Activated T-helper 1 cell treated with Interleukin-2 at 50 U/mL for 16 hours (primary cell): ENCODE data around the gene HOXD9.

Source experiments
- DNase-seq: peaks from one replicate; pipeline ENCODE4 v3.0.0-alpha.2; 2020; ENCODE audit warnings: low read depth

HOXD9 gene

GRCh38 chr2:176152350-176153181, 30.0 kb downstream of the HOXD9 start:
- DNase-seq = no peak

GRCh38 chr2:176154576-176155252, 32.2 kb downstream of the HOXD9 start:
- no peak for DNase-seq

- DNase-seq = no peak
Measured at GRCh38 chr2:176155356-176156044, 33.0 kb downstream of the HOXD9 start.

- no peak for DNase-seq
Measured at GRCh38 chr2:176156301-176156806, 33.8 kb downstream of the HOXD9 start.

DNA sequence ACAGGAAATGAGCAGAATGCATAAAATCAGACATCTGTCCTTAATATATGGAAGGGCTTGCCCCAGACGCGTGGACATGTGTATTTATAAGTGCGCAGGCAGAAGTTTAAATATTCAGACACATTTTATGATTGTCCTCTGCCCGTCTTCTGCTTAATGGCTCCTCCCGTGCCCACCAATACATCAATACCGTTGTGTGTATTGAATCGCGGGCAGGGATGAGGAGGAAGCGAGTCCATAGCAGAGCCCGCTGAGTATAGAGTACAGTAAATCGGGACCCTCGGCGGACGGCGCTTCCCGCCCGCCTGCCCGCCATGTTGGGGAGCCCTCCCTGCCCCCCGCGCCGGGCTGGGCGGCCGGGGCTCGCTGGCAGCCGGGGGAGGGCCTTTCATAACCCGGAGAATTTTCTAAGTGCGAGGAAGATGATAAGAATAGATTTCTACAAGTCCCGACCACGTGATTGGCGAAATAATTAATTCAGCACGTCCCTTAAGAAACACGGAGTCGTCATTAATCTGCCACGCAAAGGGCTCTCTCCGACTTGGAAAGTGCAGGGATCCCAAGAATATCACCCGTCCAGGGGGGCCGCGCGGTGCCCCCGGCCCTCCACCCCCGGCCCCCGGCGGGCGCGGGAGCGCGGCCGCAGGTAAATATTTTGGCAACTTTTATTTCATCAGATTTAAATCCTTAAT, 34.4 kb downstream of the HOXD9 start, which contains the start of gene HOXD3:
HOXD3 (plus strand) TSS at position 501 of the 692 bp plus-strand sequence. CDS start 11,808 bp downstream, outside the sequence.
- no peak for DNase-seq

- DNase-seq = no peak
Measured at GRCh38 chr2:176157499-176158185, 35.1 kb downstream of the HOXD9 start.

GRCh38 chr2:176158186-176158591, 35.7 kb downstream of the HOXD9 start:
- DNase-seq = no peak

GRCh38 chr2:176158855-176159662, 36.5 kb downstream of the HOXD9 start:
- DNase-seq = no peak

GRCh38 chr2:176159663-176160250, 37.2 kb downstream of the HOXD9 start:
- DNase-seq = no peak

- no peak for DNase-seq
Measured at GRCh38 chr2:176160251-176160985, 37.9 kb downstream of the HOXD9 start.

- DNase-seq = no peak
Measured at GRCh38 chr2:176160986-176161824, 38.7 kb downstream of the HOXD9 start.

GRCh38 chr2:176161825-176162626, 39.5 kb downstream of the HOXD9 start:
- DNase-seq = no peak

DNA sequence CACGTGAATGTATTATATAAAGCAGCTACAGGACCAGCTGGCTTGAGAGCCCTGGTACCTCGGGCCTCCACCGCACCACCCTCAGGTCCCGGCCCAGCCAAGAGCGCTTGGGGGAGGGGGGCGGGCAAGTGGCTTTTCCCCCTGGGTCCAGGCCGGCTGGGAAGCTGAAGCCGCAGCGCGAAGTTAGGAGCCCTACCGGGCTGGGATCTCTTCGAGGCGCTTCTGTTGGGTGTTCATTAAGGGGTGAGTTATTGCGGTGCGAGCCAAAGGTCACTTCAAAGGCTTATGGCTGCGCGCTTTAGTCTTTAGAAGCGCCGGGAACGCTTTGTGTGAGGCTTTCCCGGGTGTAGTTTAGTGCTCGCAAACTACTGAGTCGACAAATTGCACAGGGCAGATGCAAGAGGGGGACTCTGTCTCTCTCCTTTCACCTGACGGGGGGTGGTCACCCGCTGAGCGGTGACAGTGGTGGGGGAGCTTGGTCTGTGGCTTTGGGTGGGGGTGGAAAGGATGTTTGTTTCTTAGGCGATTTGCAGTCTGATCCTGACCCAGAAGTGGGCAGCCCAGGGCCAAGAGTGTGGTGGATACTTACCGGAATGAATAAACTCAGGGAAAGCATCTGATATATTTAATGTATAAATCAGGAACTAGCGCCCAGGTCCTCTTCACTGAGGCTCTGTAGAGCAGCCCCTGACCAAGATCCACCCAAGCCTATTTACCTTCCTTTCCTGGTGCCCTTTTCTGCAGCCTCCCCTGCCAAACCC, 40.6 kb downstream of the HOXD9 start:
- no peak for DNase-seq

DNA sequence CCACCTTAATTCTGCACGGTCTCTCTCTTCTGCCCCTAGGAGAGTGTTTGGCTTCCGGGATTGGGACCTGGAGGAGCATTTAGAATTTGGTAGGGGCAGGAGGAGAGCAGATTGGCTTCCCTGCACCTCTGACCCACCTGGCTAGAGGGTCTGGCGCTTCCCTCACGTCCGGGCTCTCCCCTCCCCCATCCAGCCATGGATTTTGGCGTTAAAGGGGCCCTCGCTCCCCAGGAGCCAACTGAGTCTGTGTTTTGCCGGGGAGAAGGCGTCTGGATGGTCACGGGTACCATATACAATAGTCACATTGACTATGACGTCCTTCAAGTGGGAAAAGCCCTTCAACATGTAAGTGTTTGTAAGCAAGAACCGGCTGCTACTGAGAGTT, 41.1 kb downstream of the HOXD9 start:
- no peak for DNase-seq

- no peak for DNase-seq
Measured at GRCh38 chr2:176164201-176164600, 41.7 kb downstream of the HOXD9 start.

GRCh38 chr2:176164611-176165369, 42.3 kb downstream of the HOXD9 start:
- DNase-seq = no peak
